ENCODE data around the gene GPC5. TPM values are rescaled to one million over a fixed set of nuclear protein-coding genes. Genes with fewer than 3 reads are reported as not detected.

The GPC5 gene
- total RNA-seq, 1 donor from 2014 or later = 0.07 TPM

DNA sequence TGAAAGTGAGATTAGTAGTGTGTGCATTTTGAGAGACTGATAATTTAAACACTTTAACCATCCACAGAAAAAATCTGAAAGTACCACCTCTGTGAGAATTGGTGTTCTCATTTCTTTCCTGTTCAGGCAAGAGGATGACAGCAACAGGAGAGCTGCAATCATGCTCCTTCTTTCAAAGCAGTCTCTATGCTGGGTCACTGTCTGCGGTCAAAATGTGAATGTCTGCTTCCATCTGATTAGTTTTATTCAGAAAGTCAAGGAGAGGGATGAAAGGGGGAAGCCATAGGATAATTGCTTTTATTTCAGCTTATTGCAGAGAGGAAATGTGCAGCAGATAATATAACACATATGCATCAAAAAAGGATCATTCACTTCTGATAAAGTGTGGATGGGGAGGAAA, 1514.2 kb downstream of the GPC5 start:
- Mint-ChIP-seq H3K27me3 (ENCODE audit: insufficient read depth, low read depth) (no peaks in the 10 kb centered on the region), H3K36me3 (no peaks in the 10 kb centered on the region), H3K4me3 (no peak overlapping the region), H3K9me3 (no peaks in the 10 kb centered on the region), H3K4me1 (peaks cover 6% of the 10 kb centered on the region), H3K27ac (no peak overlapping the region)
- Histone ChIP-seq H3K9ac (no peak overlapping the region), H3K4me2 (no peak overlapping the region), H3K9me3 (ENCODE audit: low read depth) (no peaks in the 10 kb centered on the region), H4K20me1 (ENCODE audit: low read depth) (no peaks in the 10 kb centered on the region), H3K27me3 (no peaks in the 10 kb centered on the region), H3K36me3 (no peaks in the 10 kb centered on the region), H2AFZ (replicated peaks) (no peak overlapping the region), H3F3A (ENCODE audit: low read depth) (no peaks in the 10 kb centered on the region), H3K79me2 (ENCODE audit: low read depth) (no peaks in the 10 kb centered on the region), H3K27ac (no peak overlapping the region), H3K4me1 (no peaks in the 10 kb centered on the region), H3K4me3 (no peak overlapping the region)
- no peak for DNase-seq (ENCODE audit: low spot score)
- TF ChIP-seq EZH2phosphoT487 (IDR thresholded peaks at IDR 0.05) (no peak), EZH2 (IDR thresholded peaks at IDR 0.05) (no peak)
- TF ChIP-seq, protein P1, sequence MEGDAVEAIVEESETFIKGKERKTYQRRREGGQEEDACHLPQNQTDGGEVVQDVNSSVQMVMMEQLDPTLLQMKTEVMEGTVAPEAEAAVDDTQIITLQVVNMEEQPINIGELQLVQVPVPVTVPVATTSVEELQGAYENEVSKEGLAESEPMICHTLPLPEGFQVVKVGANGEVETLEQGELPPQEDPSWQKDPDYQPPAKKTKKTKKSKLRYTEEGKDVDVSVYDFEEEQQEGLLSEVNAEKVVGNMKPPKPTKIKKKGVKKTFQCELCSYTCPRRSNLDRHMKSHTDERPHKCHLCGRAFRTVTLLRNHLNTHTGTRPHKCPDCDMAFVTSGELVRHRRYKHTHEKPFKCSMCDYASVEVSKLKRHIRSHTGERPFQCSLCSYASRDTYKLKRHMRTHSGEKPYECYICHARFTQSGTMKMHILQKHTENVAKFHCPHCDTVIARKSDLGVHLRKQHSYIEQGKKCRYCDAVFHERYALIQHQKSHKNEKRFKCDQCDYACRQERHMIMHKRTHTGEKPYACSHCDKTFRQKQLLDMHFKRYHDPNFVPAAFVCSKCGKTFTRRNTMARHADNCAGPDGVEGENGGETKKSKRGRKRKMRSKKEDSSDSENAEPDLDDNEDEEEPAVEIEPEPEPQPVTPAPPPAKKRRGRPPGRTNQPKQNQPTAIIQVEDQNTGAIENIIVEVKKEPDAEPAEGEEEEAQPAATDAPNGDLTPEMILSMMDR (IDR thresholded peaks at IDR 0.05) = no peak

DNA sequence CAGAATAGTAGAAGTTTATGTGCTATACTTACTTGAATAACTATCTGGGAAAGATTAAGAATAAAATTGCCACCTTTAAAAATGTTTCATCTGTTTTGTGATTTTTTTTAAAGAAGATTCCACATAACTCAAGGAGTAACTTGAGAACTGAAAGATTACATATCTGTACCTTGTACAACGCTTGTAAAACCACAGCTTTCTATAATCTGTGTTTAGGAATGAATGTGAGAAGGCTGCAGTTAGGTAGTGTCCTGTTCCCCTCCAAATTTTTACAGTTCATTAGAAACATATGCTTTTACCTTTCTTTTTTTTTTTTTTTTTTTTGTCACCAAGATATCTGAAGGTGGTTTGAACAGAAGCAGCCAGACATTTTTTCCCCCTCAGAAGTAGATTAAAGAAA, 1515.4 kb downstream of the GPC5 start:
- Histone ChIP-seq H2AFZ (replicated peaks) (no peak overlapping the region), H3K4me3 (no peak overlapping the region), H3K79me2 (ENCODE audit: low read depth) (no peaks in the 10 kb centered on the region), H3K27me3 (no peaks in the 10 kb centered on the region), H3K4me1 (no peaks in the 10 kb centered on the region), H4K20me1 (ENCODE audit: low read depth) (no peaks in the 10 kb centered on the region), H3K27ac (no peak overlapping the region), H3K36me3 (no peaks in the 10 kb centered on the region), H3K4me2 (no peak overlapping the region), H3F3A (ENCODE audit: low read depth) (no peaks in the 10 kb centered on the region), H3K9me3 (ENCODE audit: low read depth) (no peaks in the 10 kb centered on the region), H3K9ac (no peak overlapping the region)
- Mint-ChIP-seq H3K27me3 (ENCODE audit: insufficient read depth, low read depth) (no peaks in the 10 kb centered on the region), H3K36me3 (no peaks in the 10 kb centered on the region), H3K4me1 (peaks cover 6% of the 10 kb centered on the region), H3K4me3 (no peak overlapping the region), H3K9me3 (no peaks in the 10 kb centered on the region), H3K27ac (no peak overlapping the region)
- no peak for DNase-seq (ENCODE audit: low spot score)
- TF ChIP-seq, protein P1 (IDR thresholded peaks at IDR 0.05) = no peak
- TF ChIP-seq EZH2 (IDR thresholded peaks at IDR 0.05) (no peak), EZH2phosphoT487 (IDR thresholded peaks at IDR 0.05) (no peak)

MicroRNAs within 50 kb of the gene (microRNA counts, 767-probe panel; counts per million panel counts)
- microRNA hsa-miR-18a-5p (9,350 counts per million, percentile 96 among the panel's probes with 10 or more counts), microRNA hsa-miR-19a-3p (9,810 counts per million, percentile 97 among the panel's probes with 10 or more counts), microRNA hsa-miR-19b-3p (11,672 counts per million, percentile 98 among the panel's probes with 10 or more counts), microRNA hsa-miR-20a-5p+hsa-miR-20b-5p (13,471 counts per million, percentile 99 among the panel's probes with 10 or more counts), microRNA hsa-miR-92a-3p (11,358 counts per million, percentile 98 among the panel's probes with 10 or more counts)

Small RNA genes lying within 50 kb of the gene (microRNA-seq; reads per million reads assigned to microRNA genes)
- gene MIR548AS = not detected

Small RNA genes lying within 50 kb of the gene (small RNA-seq; reads per million reads assigned to genes)
- gene AL356737.1 = not detected
- not detected for gene FABP5P4
- not detected for gene MIR548AS
- gene RNU4ATAC3P = not detected

Other genes with a start within 250 kb of the GPC5 start
- gene MIR17HG, start 50.9 kb upstream of the GPC5 start, total RNA-seq (ENCODE audit: low replicate concordance) = 53.4 and 69.7 TPM in 2 replicates